HepG2 (cell line): Measurements from ENCODE around the gene CDC42EP4. TPM values are rescaled to one million over a fixed set of nuclear protein-coding genes. Genes with fewer than 3 reads are reported as not detected.

ENCODE experiments used
- ATAC-seq: fragments of 200-7000 bp; cut with Tn5 transposase; 3 replicates; pipeline ENCODE4 v1.9.1; 2020; ENCODE audit warnings: mild to moderate bottlenecking, moderate library complexity
- BruUV-seq: library from RNA; stranded (reverse); fragments of 400-500 nt; replicated peaks from 2 replicates; lab custom pipeline; 2021; lab: Mats Ljungman, UMichigan
- CTCF ChIA-PET: fragments of 300-600 bp; formaldehyde crosslinking; extraction: SDS; loops from one replicate; lab custom pipeline; 2021; ENCODE audit warnings: low total read pairs, inconsistent platforms, low intra/inter-chr PET ratio; lab: Yijun Ruan, JAX
- POLR2A ChIA-PET: fragments of 350-600 bp; sonication (Branson Sonifier 250); formaldehyde crosslinking; loops from one replicate; lab custom pipeline; 2020; ENCODE audit warnings: antibody characterized with exemption, inconsistent platforms; lab: Yijun Ruan, JAX
- DNase-seq: peaks from one replicate; pipeline ENCODE4 v3.0.0-alpha.2; 2015; ENCODE audit warnings: low spot score
- FAIRE-seq: peaks from 3 replicates; lab custom pipeline; 2011; peaks lifted over from hg19 to GRCh38; lab: Jason Lieb, UNC
- H2AFZ ChIP-seq: one replicate; pipeline ENCODE4 v1.6.1; 2011; ENCODE audit warnings: low read length, inconsistent platforms
- H3K27ac ChIP-seq: fragments of 300-600 bp; 3 replicates; pipeline ENCODE4 v1.8.0; 2011; ENCODE audit warnings: mixed run types, mild to moderate bottlenecking, mixed read lengths, low read length, inconsistent platforms; ENCODE audit not compliant: insufficient read depth; ENCODE audit errors: extremely low read length
- H3K27me3 ChIP-seq, 2 experiments: fragments of 200-600 bp in 1 of 2; 2 replicates in 1 of 2; 3 replicates in 1 of 2; pipeline versions ENCODE4 v1.6.0 to v1.8.0; 2011; ENCODE audit warnings: low read length in 2 of 2, mild to moderate bottlenecking in 2 of 2, moderate library complexity in 2 of 2, inconsistent platforms in 1 of 2; ENCODE audit not compliant: insufficient read depth in 2 of 2, control insufficient read depth in 1 of 2
- H3K36me3 ChIP-seq, 2 experiments: fragments of 200-600 bp in 1 of 2; replicated peaks in 1 of 2; 2 replicates in 1 of 2; 3 replicates in 1 of 2; pipeline versions ENCODE4 v1.5.1 to v1.8.0; 2011; ENCODE audit warnings: low read length in 2 of 2, inconsistent platforms in 1 of 2; ENCODE audit not compliant: insufficient read depth in 2 of 2, control insufficient read depth in 1 of 2
- H3K4me1 ChIP-seq: 2 replicates; pipeline ENCODE4 v1.5.1; 2012; ENCODE audit warnings: low read length, inconsistent platforms; ENCODE audit not compliant: insufficient read depth
- H3K4me2 ChIP-seq: 2 replicates; pipeline ENCODE4 v1.6.0; 2011; ENCODE audit warnings: low read depth, low read length, inconsistent platforms
- H3K4me3 ChIP-seq, 3 experiments: fragments of 200-600 bp in 1 of 3; sonication (generic), shearing (Covaris generic) in 1 of 3; replicated peaks in 1 of 3; 2 replicates each; pipeline ENCODE4 v1.5.1; 2011 to 2016; ENCODE audit warnings: low read length in 3 of 3, inconsistent platforms in 2 of 3, low read depth in 2 of 3, mild to moderate bottlenecking in 2 of 3, control low read depth in 1 of 3, mixed read lengths in 1 of 3; ENCODE audit not compliant: insufficient read depth in 1 of 3
- H3K79me2 ChIP-seq: one replicate; pipeline ENCODE4 v1.6.1; 2011; ENCODE audit warnings: low read length, inconsistent platforms; ENCODE audit not compliant: insufficient read depth
- H3K9ac ChIP-seq: 2 replicates; pipeline ENCODE4 v1.6.0; 2011; ENCODE audit warnings: mild to moderate bottlenecking, low read depth, low read length, inconsistent platforms; ENCODE audit not compliant: insufficient read depth
- H3K9me3 ChIP-seq: 2 replicates; pipeline ENCODE4 v1.5.1; 2012; ENCODE audit warnings: mild to moderate bottlenecking, low read length
- H4K20me1 ChIP-seq: 2 replicates; pipeline ENCODE4 v1.6.0; 2011; ENCODE audit warnings: inconsistent platforms, mild to moderate bottlenecking, low read length, moderate library complexity; ENCODE audit not compliant: insufficient read depth
- EHMT2 ChIP-seq: fragments of 200-600 bp; sonication (generic); IDR thresholded peaks from 2 replicates; pipeline ENCODE4 v1.7.0; 2017; ENCODE audit warnings: antibody characterized with exemption, low read depth, low read length, borderline replicate concordance
- FOXM1 ChIP-seq: sonication (generic); formaldehyde crosslinking; IDR thresholded peaks from 2 replicates; pipeline ENCODE4 v1.5.0; 2020; ENCODE audit warnings: missing genetic modification reagents
- GATAD2A ChIP-seq: IDR thresholded peaks from 2 replicates; pipeline ENCODE4 v1.6.1; 2016
- KLF13 ChIP-seq: sonication (generic); formaldehyde crosslinking; IDR thresholded peaks from 2 replicates; pipeline ENCODE4 v1.4.0; 2020; ENCODE audit warnings: mild to moderate bottlenecking, missing genetic modification reagents
- MBNL3 ChIP-seq: fragments of 250-450 bp; sonication (Bioruptor Pico); conservative IDR thresholded peaks from 2 replicates; pipeline ENCODE4 v1.8.0; 2022; ENCODE audit warnings: mild to moderate bottlenecking, inconsistent platforms
- NAIF1 ChIP-seq: sonication (generic); formaldehyde crosslinking; IDR thresholded peaks from 2 replicates; pipeline ENCODE4 v1.5.0; 2020; ENCODE audit warnings: mild to moderate bottlenecking, missing genetic modification reagents, borderline replicate concordance
- NCOA1 ChIP-seq: sonication (generic); formaldehyde crosslinking; IDR thresholded peaks from 2 replicates; pipeline ENCODE4 v1.9.0; 2021; ENCODE audit warnings: missing genetic modification reagents
- NFE2L2 ChIP-seq: fragments of 150-350 bp; IDR thresholded peaks from 2 replicates; pipeline ENCODE4 v1.6.1; 2014; ENCODE audit warnings: low read length
- RNF2 ChIP-seq: fragments of 450-650 bp; conservative IDR thresholded peaks from 2 replicates; pipeline ENCODE4 v1.6.1; 2016; ENCODE audit warnings: low read depth
- SP140L ChIP-seq: sonication (generic); formaldehyde crosslinking; IDR thresholded peaks from 2 replicates; pipeline ENCODE4 v1.4.0; 2020; ENCODE audit warnings: missing genetic modification reagents, borderline replicate concordance
- SSRP1 ChIP-seq: IDR thresholded peaks from 2 replicates; pipeline ENCODE4 v1.6.1; 2016; ENCODE audit warnings: control low read depth
- TCF12 ChIP-seq, 2 experiments: fragments of 450-650 bp in 1 of 2; sonication (generic) in 1 of 2; formaldehyde crosslinking in 1 of 2; IDR thresholded peaks; 2 replicates each; pipeline versions ENCODE4 v1.6.1 to v1.8.0; 2017 to 2022; ENCODE audit warnings: antibody characterized with exemption in 1 of 2, mild to moderate bottlenecking in 1 of 2, missing genetic modification reagents in 1 of 2, moderate library complexity in 1 of 2
- ZBTB38 ChIP-seq: sonication (generic); formaldehyde crosslinking; IDR thresholded peaks from 2 replicates; pipeline ENCODE4 v1.5.1; 2020; ENCODE audit warnings: mild to moderate bottlenecking, missing genetic modification reagents
- ZFY ChIP-seq: sonication (generic); formaldehyde crosslinking; IDR thresholded peaks from 2 replicates; pipeline ENCODE4 v1.4.0; 2020; ENCODE audit warnings: missing genetic modification reagents
- ZNF180 ChIP-seq: sonication (generic); formaldehyde crosslinking; IDR thresholded peaks from 2 replicates; pipeline ENCODE4 v1.4.0; 2020; ENCODE audit warnings: low read depth, missing genetic modification reagents, borderline replicate concordance
- ZNF605 ChIP-seq: sonication (generic); formaldehyde crosslinking; IDR thresholded peaks from 2 replicates; pipeline ENCODE4 v1.8.0; 2022; ENCODE audit warnings: mild to moderate bottlenecking, missing genetic modification reagents
- WGBS: methylation state at CpG from one replicate; pipeline ENCODE4 v1.1.6; 2017; ENCODE audit warnings: low lambda C conversion rate; 5-methylcytosine and 5-hydroxymethylcytosine counted together
- in situ Hi-C: cut with HindIII; loops from 2 replicates; pipeline ENCODE4 v1.10.0; 2017; ENCODE audit warnings: low pct_unique_long_range_greater_than_20kb; ENCODE audit not compliant: extremely low pct_ligation_motif_present
- intact Hi-C: fragments of 100-400 bp; cut with micrococcal nuclease; formaldehyde crosslinking; loops from one replicate; pipeline ENCODE4 v1.10.0; 2022; ENCODE audit not compliant: unreplicated experiment
- polyA plus RNA-seq, 8 experiments: library from polyadenylated mRNA; depleted of rRNA in 3 of 8; stranded (reverse) in 7 of 8; unstranded in 1 of 8; fragments of >200 nt; fragmentation: Illumina TruSeq in 4 of 8; extraction: Trizol in 4 of 8; gene quantifications; 2 replicates each; pipeline versions ENCODE4 v1.2.1 to v1.2.3, GENCODE V29; 2011 to 2016; ENCODE audit warnings: low read depth in 4 of 8, missing spikeins in 1 of 8, mixed read lengths in 1 of 8; ENCODE audit not compliant: insufficient read depth in 1 of 8
- total RNA-seq, 5 experiments: library from RNA; depleted of rRNA; stranded (reverse); fragments of >200 nt; fragmentation: Illumina TruSeq; extraction: Trizol; gene quantifications; 2 replicates each; pipeline ENCODE4 v1.2.3, GENCODE V29; 2016; ENCODE audit warnings: low read depth in 1 of 5
- TF ChIP-seq, protein P1 (sequence below): IDR thresholded peaks from 2 replicates; pipeline ENCODE4 v1.6.1; 2016; ENCODE audit warnings: missing biosample characterization, missing genetic modification reagents, low read depth
- TF ChIP-seq, protein P2 (sequence below): sonication (generic); formaldehyde crosslinking; IDR thresholded peaks from 2 replicates; pipeline ENCODE4 v1.5.1; 2020; ENCODE audit warnings: mild to moderate bottlenecking, moderate library complexity, missing genetic modification reagents
- TF ChIP-seq, protein P3 (sequence below): sonication (generic); formaldehyde crosslinking; IDR thresholded peaks from 2 replicates; pipeline ENCODE4 v1.5.0; 2020; ENCODE audit warnings: missing genetic modification reagents, mild to moderate bottlenecking, borderline replicate concordance
- TF ChIP-seq, protein P4 (sequence below): sonication (generic); formaldehyde crosslinking; IDR thresholded peaks from 2 replicates; pipeline ENCODE4 v1.4.0; 2020; ENCODE audit warnings: mild to moderate bottlenecking, missing genetic modification reagents
- TF ChIP-seq, protein P5 (sequence below): sonication (generic); formaldehyde crosslinking; IDR thresholded peaks from 2 replicates; pipeline ENCODE4 v1.8.1; 2023; ENCODE audit warnings: mild to moderate bottlenecking, missing genetic modification reagents, borderline replicate concordance

Gene CDC42EP4
- total and polyA plus RNA-seq, 2 of the 13 experiments (the other 11 are each of a cell fraction or from before 2014, with no cell fraction given): 19.0 to 54.0 TPM

DNA sequence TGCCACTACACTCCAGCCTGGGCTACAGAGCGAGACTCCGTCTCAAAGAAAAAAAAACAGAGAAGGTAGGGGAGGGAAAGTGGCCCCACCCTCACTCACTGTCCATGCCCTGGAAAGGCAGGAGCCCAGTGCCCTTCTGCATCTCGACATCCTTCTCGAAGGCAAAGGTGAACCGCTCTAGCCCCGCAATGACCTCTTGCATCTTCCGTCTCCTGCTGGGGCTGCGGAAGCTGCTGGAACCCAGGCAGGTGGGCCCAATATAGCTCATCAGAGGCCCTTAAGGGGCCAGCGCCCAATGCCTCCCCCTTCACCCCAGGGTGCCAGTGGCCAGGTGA is 50.2 kb downstream of the CDC42EP4 start, which contains the start of gene CPSF4L:
Gene CPSF4L, minus strand, starts transcription at position 264 of the 335 bp plus-strand sequence. Its CDS starts 62 bp downstream, at position 202.
- CTCF ChIA-PET: interaction anchor here (1.0 to 1.1 kb wide), 2 partner anchors 49 to 108 kb away, joined by 3 to 4 read pairs; no protein-coding TSS in a partner anchor
- no peaks in the 10 kb centered on the region for H4K20me1 ChIP-seq
- H3K4me3 ChIP-seq: peak within 1 kb of the TSS; percentile 54 to 75 (median 63)
- peak within 1 kb of the TSS; percentile 99 for H3K4me2 ChIP-seq
- no peaks in the 10 kb centered on the region for H3K9me3 ChIP-seq
- H2AFZ ChIP-seq: no peak within 1 kb of the TSS
- no TSS peak for BruUV-seq
- H3K27ac ChIP-seq: peak within 1 kb of the TSS; percentile 98
- peak within 1 kb of the TSS; percentile 87 for H3K9ac ChIP-seq
- FAIRE-seq (no peak), ATAC-seq (no peak), DNase-seq (no peak)
- intact Hi-C loops (no loop called here), in situ Hi-C loops (loop anchor here (5.0 kb wide), 1 partner anchor 51 kb away; the partner anchor contains the start of gene CDC42EP4)
- no peaks in the 10 kb centered on the region for H3K36me3 ChIP-seq
- POLR2A ChIA-PET: interaction anchor here (1.0 to 4.3 kb wide), 22 partner anchors 10 to 673 kb away, joined by 3 to 204 read pairs (median 10); partner anchors contain the start of gene CDC42EP4
- H3K27me3 ChIP-seq: no peaks in the 10 kb centered on the region
- peaks cover 72% of the 10 kb centered on the region for H3K4me1 ChIP-seq
- H3K79me2 ChIP-seq: no peaks in the 10 kb centered on the region
- WGBS: 54% methylated on average over 6 of the region's 9 CpGs
- no peak for TF ChIP-seq TCF12 (IDR thresholded peaks at IDR 0.05)
- no peak for TF ChIP-seq TCF12 (CRISPR knock-in tag; IDR thresholded peaks at IDR 0.05)
- no peak for TF ChIP-seq NCOA1 (CRISPR knock-in tag)
- TF ChIP-seq, protein P1, sequence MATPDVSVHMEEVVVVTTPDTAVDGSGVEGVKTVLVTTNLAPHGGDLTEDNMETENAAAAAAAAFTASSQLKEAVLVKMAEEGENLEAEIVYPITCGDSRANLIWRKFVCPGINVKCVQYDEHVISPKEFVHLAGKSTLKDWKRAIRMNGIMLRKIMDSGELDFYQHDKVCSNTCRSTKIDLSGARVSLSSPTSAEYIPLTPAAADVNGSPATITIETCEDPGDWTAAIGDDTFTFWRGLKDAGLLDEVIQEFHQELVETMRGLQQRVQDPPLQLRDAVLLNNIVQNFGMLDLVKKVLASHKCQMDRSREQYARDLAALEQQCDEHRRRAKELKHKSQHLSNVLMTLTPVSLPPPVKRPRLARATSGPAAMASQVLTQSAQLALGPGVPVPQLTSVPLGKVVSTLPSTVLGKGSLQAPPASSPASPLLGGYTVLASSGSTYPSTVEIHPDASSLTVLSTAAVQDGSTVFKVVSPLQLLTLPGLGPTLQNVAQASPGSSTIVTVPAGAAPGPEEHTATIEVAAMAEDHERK (CRISPR knock-in tag): no peak
- no peak for TF ChIP-seq EHMT2
- 0 out of 2 replicates have a peak, but pooled peaks have one; percentile 34 for TF ChIP-seq KLF13
- no peak for TF ChIP-seq ZNF605 (CRISPR knock-in tag)
- TF ChIP-seq SSRP1: no peak
- TF ChIP-seq NAIF1 (CRISPR knock-in tag): no peak
- TF ChIP-seq FOXM1 (CRISPR knock-in tag): no peak
- no peak for TF ChIP-seq GATAD2A (CRISPR knock-in tag)
- no peak for TF ChIP-seq RNF2
- TF ChIP-seq, protein P2, sequence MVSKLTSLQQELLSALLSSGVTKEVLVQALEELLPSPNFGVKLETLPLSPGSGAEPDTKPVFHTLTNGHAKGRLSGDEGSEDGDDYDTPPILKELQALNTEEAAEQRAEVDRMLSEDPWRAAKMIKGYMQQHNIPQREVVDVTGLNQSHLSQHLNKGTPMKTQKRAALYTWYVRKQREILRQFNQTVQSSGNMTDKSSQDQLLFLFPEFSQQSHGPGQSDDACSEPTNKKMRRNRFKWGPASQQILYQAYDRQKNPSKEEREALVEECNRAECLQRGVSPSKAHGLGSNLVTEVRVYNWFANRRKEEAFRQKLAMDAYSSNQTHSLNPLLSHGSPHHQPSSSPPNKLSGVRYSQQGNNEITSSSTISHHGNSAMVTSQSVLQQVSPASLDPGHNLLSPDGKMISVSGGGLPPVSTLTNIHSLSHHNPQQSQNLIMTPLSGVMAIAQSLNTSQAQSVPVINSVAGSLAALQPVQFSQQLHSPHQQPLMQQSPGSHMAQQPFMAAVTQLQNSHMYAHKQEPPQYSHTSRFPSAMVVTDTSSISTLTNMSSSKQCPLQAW: 0 out of 2 replicates have a peak, but pooled peaks have one; percentile 66
- TF ChIP-seq MBNL3 (CRISPR knock-in tag): no peak
- TF ChIP-seq, protein P3, sequence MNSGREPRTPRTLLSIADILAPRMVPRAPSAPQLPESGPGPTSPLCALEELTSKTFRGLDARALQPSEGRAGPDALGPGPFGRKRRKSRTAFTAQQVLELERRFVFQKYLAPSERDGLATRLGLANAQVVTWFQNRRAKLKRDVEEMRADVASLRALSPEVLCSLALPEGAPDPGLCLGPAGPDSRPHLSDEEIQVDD: no peak
- peak; percentile 94 for TF ChIP-seq ZBTB38 (CRISPR knock-in tag)
- TF ChIP-seq, protein P4, sequence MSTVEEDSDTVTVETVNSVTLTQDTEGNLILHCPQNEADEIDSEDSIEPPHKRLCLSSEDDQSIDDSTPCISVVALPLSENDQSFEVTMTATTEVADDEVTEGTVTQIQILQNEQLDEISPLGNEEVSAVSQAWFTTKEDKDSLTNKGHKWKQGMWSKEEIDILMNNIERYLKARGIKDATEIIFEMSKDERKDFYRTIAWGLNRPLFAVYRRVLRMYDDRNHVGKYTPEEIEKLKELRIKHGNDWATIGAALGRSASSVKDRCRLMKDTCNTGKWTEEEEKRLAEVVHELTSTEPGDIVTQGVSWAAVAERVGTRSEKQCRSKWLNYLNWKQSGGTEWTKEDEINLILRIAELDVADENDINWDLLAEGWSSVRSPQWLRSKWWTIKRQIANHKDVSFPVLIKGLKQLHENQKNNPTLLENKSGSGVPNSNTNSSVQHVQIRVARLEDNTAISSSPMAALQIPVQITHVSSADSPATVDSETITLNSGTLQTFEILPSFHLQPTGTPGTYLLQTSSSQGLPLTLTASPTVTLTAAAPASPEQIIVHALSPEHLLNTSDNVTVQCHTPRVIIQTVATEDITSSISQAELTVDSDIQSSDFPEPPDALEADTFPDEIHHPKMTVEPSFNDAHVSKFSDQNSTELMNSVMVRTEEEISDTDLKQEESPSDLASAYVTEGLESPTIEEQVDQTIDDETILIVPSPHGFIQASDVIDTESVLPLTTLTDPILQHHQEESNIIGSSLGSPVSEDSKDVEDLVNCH (CRISPR knock-in tag): no peak
- TF ChIP-seq SP140L (CRISPR knock-in tag): no peak
- no peak for TF ChIP-seq ZNF180 (CRISPR knock-in tag)
- no peak for TF ChIP-seq NFE2L2
- TF ChIP-seq, protein P5, sequence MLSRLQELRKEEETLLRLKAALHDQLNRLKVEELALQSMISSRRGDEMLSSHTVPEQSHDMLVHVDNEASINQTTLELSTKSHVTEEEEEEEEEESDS: no peak
- no peak for TF ChIP-seq ZFY (CRISPR knock-in tag)
